Muscle of arm (tissue), 14 donors: ENCODE results near the gene TPRKB. TPM values are rescaled to one million over a fixed set of nuclear protein-coding genes. Genes with fewer than 3 reads are reported as not detected.
"Not testable (repeated sequence)": the region's sequence is repeated elsewhere in the genome, so short reads cannot be mapped to it uniquely, and the experiment has no call there.

Experiments used
- DNase-seq: peaks from one replicate; pipeline ENCODE4 v3.0.0-alpha.2; 2013
- long read RNA-seq, 11 donors: transcript quantifications; one replicate each; lab custom pipeline, GENCODE V29; 2026
- polyA plus RNA-seq, 12 donors: library from polyadenylated mRNA; unstranded; fragments of 120-200 nt; gene quantifications; one replicate each; pipeline ENCODE4 v1.2.1, GENCODE V29; 2013; ENCODE audit not compliant: insufficient read length in 12 of 12

TPRKB gene
- 10 to 100 TPM in 11 of 12 donors, not detected in 1; 33.8 to 54.8 (median 50.7) TPM for polyA plus RNA-seq
- long read RNA-seq, donor 1, transcript TPRKB-201 (5 exons, 748 nt) = major isoform, 24 of 44 reads
- long read RNA-seq, donor 1, partial matches to known transcripts = 15 of 44 reads
- long read RNA-seq, donor 1, other reads (novel, unspliced or antisense) = 0 of 44 reads
- long read RNA-seq, donor 2, transcript TPRKB-201 (5 exons, 748 nt) = major isoform, 16 of 53 reads
- long read RNA-seq, donor 2, partial matches to known transcripts = 25 of 53 reads
- long read RNA-seq, donor 2, other reads (novel, unspliced or antisense) = 5 of 53 reads
- long read RNA-seq, donor 3, transcript TPRKB-201 (5 exons, 748 nt) = major isoform, 9 of 18 reads
- long read RNA-seq, donor 3, partial matches to known transcripts = 5 of 18 reads
- long read RNA-seq, donor 3, other reads (novel, unspliced or antisense) = 0 of 18 reads
- long read RNA-seq, donor 4, partial matches to known transcripts = 0 of 5 reads
- long read RNA-seq, donor 4, other reads (novel, unspliced or antisense) = 0 of 5 reads
- long read RNA-seq, donor 5, transcript TPRKB-201 (5 exons, 748 nt) = major isoform, 10 of 29 reads
- long read RNA-seq, donor 5, partial matches to known transcripts = 12 of 29 reads
- long read RNA-seq, donor 5, other reads (novel, unspliced or antisense) = 0 of 29 reads
- long read RNA-seq, donor 6, partial matches to known transcripts = 6 of 17 reads
- long read RNA-seq, donor 6, other reads (novel, unspliced or antisense) = 0 of 17 reads
- long read RNA-seq, donor 7, transcript TPRKB-201 (5 exons, 748 nt) = major isoform, 5 of 10 reads
- long read RNA-seq, donor 7, partial matches to known transcripts = 0 of 10 reads
- long read RNA-seq, donor 7, other reads (novel, unspliced or antisense) = 0 of 10 reads
- long read RNA-seq, donor 8, transcript TPRKB-201 (5 exons, 748 nt) = major isoform, 14 of 31 reads
- long read RNA-seq, donor 8, partial matches to known transcripts = 9 of 31 reads
- long read RNA-seq, donor 8, other reads (novel, unspliced or antisense) = 6 of 31 reads
- long read RNA-seq, donor 9, transcript TPRKB-201 (5 exons, 748 nt) = major isoform, 9 of 30 reads
- long read RNA-seq, donor 9, partial matches to known transcripts = 15 of 30 reads
- long read RNA-seq, donor 9, other reads (novel, unspliced or antisense) = 0 of 30 reads
- long read RNA-seq, donor 10, transcript TPRKB-201 (5 exons, 748 nt) = major isoform, 8 of 37 reads
- long read RNA-seq, donor 10, partial matches to known transcripts = 13 of 37 reads
- long read RNA-seq, donor 10, other reads (novel, unspliced or antisense) = 5 of 37 reads
- long read RNA-seq, donor 11, transcript TPRKB-201 (5 exons, 748 nt) = major isoform, 13 of 43 reads
- long read RNA-seq, donor 11, partial matches to known transcripts = 15 of 43 reads
- long read RNA-seq, donor 11, other reads (novel, unspliced or antisense) = 8 of 43 reads

GRCh38 chr2:73736855-73737779 lies at the start of gene TPRKB:
Gene TPRKB (minus strand): TSS chr2:73737345. CDS start chr2:73734569, 2,776 bp downstream.
- DNase-seq = peak; percentile 98

DNA sequence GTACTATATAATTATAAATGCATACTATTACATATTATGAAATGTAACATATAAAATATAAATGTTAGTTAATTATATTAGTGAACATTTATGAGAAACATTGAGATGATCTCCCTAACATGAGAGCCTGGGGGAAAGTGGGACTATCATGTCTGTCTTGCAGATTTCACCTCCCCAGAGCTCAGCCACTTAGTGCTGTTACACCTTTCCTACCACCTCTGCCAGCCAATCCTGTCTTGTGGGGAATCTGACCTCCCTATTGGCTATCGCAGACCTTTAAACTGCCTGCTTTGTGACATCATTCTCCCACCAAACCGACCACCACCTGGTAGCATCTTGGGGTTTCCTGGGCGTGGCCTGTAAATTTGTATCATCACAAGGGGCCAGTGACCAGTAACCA lies 46.7 kb upstream of the TPRKB start, which contains the start of gene C2orf78:
TSS of gene C2orf78 (plus strand) at position 301 of the 400 bp plus-strand sequence. CDS start 127 bp downstream, outside the sequence.
- DNase-seq = not testable (repeated sequence)

DNA sequence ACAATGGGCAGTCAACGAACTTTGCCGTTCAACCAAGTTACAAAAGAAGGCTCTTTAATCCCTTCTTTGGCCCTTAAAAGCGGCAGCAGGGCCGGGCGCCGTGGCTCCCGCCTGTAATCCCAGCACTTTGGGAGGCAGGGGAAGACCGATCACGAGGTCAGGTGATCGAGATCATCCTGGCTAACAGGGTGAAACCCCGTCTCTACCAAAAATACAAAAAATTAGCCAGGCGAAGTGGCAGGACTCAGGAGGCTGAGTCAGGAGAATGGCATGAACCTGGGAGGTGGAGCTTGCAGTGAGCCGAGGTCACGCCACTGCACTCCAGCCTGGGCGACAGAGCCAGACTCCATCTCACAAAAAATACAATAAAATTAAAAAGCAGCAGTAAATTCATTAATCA lies 46.3 kb upstream of the TPRKB start:
- not testable (repeated sequence) for DNase-seq

DNA sequence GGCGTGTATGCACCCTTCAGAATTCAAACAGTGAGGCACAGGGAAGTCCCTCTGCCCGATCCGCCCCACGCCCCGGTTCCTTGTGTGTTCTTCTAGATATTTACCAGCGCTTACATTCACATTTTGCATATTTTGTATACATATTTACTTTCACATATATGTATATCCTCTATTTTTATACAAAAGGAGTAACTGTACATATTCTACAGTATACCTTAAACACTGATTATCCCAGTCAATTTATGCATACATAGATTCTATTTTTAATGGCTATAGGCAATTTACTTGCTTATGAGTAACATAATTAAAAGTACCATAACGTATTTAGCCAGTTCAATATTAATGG lies 43.1 kb upstream of the TPRKB start:
- no peak for DNase-seq

DNA sequence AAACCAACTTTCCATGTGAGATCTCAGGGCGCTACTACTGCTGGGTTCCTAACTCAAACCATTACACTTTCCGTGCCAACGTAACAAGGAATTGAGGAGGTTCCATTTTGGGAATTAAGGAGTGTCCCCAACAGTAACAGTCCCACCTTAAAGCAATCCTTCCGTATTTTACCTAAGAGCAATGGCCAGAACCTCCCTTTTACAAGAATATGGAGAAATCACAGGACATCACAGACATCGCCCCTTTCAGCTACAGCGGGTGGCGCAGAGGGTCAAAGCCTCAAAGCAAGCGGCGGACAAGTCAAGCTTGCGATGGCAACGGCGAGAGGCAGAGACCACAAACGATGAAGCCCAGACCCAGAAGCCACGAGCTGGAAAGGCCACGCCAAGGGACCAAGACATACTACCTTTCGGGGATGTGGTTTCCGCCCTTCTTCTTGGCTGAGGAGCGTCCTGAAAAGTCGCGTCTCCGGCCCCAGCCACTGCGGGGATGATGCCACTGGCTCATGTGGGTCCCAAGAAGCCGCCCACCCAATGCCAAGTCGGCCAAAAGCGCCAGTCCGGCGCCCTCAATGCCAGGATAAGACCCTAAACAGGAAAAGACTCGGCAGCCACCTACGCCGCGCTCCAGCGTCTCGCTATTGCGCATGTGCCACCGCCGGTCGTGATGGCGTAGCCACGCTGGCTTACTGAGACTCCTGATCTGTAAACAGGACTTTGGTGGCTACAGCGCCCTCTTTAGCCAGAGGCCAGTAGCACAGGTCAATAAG lies 42.5 kb upstream of the TPRKB start, which contains the start of gene DUSP11:
TSS of gene DUSP11 (minus strand) at position 637 of the 770 bp plus-strand sequence. CDS start at position 508, 129 bp downstream.
- DNase-seq = peak; percentile 95

GRCh38 chr2:73778867-73779466 lies 41.8 kb upstream of the TPRKB start:
- not testable (repeated sequence) for DNase-seq

GRCh38 chr2:73776869-73777519 lies 39.8 kb upstream of the TPRKB start:
- no peak for DNase-seq

- DNase-seq = no peak
Observed at GRCh38 chr2:73776381-73776780, 39.2 kb upstream of the TPRKB start.

GRCh38 chr2:73772819-73773218 lies 35.7 kb upstream of the TPRKB start:
- DNase-seq = no peak

DNA sequence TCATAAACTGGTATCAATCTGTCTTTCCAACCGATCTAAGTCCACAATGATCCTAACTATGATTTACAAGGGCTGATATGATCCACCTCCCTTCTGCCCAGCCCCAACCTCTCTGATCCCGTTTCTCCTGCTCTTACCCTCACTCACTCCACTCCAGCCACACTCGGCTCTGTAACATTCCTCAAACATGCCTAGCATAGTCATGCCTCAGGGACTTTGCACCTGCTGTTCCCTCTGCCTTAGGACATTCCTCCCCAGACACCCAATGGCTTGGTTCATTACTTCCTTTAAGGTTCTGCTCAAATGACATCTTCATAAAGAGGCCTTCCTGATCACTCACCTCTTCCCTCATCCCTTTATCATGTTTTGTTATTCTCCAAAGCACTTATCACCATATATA lies 33.6 kb upstream of the TPRKB start:
- no peak for DNase-seq

- DNase-seq = no peak
Observed at GRCh38 chr2:73766994-73767393, 29.8 kb upstream of the TPRKB start.

GRCh38 chr2:73766349-73766748 lies 29.2 kb upstream of the TPRKB start:
- no peak for DNase-seq

DNA sequence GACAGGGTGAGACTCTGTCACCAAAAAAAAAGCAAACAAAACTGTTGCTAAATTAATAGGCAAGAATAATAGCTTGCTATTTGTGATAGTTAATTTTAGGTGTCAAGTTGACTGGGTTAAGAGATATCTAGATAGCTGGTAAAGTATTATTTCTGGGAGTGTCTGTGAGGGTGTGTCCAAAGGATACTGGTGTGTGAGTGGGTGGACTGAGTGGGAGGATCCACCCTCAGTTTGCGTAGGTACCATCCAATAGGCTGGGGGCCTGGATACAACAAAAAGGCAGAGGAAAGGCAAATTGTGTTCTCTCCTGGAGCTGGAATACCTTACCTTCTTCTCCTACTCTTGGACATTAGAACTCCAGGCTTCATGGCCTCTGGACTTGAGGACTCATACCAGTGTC lies 27.8 kb upstream of the TPRKB start:
- no peak for DNase-seq

GRCh38 chr2:73762571-73762970 lies 25.4 kb upstream of the TPRKB start:
- DNase-seq = no peak

GRCh38 chr2:73759904-73760303 lies 22.8 kb upstream of the TPRKB start:
- no peak for DNase-seq

DNA sequence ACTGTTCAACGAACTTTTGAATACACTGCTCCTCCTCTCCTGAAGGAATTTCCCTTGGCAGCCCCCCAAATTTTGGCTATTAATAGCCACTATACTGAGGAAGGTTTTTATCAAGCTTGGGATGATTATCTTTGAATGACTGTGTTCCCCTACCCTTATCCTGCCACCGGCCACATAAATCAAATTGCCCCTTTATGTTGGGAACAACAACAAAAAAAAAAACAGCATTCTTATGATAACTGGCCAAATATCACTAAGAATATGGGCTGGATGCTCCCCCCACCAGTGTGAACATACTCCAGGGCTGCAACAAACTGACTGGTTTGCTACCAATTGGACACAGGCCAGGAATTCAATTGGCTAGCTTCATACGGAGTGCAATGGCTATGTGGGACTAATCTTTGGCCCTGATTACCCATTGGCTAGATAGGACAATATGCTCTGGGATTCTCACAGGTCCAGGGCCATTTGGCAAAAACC lies 22.2 kb upstream of the TPRKB start:
- DNase-seq = no peak

DNA sequence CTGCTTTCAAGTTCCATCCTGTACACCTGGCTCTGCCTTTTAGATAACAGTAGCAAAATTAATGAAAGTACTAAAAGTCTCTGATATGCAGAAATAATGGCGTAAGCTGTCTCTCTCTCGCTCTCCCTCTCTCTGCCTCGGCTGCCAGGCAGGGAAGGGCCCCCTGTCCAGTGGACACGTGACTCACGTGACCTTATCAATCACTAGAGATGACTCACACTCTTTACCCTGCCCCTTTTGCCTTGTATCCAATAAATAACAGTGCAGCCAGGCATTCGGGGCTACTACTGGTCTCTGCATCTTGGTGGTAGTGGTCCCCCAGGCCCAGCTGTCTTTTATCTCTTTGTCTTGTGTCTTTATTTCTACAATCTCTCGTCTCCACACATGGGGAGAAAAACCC lies 17.2 kb upstream of the TPRKB start:
- DNase-seq = not testable (repeated sequence)

GRCh38 chr2:73749314-73749713 lies 12.2 kb upstream of the TPRKB start:
- no peak for DNase-seq
